ENCODE data around the gene SPOP.

DNA sequence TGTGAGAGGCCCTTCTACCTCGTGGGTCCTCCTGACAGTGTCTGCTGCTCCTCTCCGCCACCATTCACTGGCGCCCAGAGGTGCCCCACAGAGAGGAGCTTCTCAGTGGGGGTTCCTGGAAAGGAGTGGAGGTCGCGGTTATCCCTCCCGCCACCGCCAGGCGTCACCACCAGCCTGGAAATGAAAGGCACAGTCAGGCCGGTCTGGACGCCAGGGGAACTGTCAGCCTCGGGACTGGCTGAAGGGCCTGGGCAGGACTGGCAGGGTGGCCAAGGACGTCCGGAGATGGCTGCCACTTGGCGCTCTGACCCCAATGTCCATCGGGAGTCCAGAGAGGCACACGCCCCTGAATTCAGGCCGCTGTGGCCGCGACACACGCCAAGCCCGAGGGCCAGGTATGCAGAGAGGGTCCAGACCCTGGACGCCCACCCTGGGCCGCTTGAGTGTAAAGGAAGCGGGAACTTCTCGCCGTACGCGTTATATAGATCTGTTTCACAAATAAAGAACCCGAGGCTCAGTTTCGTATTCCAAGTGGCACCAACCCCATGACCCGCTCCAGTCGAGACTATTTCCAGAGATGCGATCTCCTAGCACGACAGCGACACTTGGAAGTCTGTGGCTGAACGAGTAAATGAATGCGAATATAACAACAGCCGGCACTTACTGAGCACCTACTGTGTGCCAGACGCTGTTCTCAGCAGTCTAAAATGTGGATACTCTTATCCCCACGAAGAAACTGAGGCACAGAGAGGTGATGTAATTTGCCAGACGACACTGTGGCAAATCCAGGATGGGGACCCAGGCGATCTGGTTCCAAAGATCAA lies 109.8 kb downstream of the SPOP start:
- TF ChIP-seq MYNN (tag by site-specific recombination; IDR thresholded peaks at IDR 0.05; ENCODE audit: borderline replicate concordance) (no peak), CTCF (tag by site-specific recombination; IDR thresholded peaks at IDR 0.05) (peak; percentile 97), ZNF311 (tag by site-specific recombination; IDR thresholded peaks at IDR 0.05; ENCODE audit: borderline replicate concordance) (no peak), ZBTB21 (tag by site-specific recombination; IDR thresholded peaks at IDR 0.05) (no peak), BCL11B (tag by site-specific recombination; IDR thresholded peaks at IDR 0.05; ENCODE audit: low read depth) (peak; percentile 73), ZNF146 (tag by site-specific recombination; IDR thresholded peaks at IDR 0.05) (no peak)
- TF ChIP-seq, protein P1, sequence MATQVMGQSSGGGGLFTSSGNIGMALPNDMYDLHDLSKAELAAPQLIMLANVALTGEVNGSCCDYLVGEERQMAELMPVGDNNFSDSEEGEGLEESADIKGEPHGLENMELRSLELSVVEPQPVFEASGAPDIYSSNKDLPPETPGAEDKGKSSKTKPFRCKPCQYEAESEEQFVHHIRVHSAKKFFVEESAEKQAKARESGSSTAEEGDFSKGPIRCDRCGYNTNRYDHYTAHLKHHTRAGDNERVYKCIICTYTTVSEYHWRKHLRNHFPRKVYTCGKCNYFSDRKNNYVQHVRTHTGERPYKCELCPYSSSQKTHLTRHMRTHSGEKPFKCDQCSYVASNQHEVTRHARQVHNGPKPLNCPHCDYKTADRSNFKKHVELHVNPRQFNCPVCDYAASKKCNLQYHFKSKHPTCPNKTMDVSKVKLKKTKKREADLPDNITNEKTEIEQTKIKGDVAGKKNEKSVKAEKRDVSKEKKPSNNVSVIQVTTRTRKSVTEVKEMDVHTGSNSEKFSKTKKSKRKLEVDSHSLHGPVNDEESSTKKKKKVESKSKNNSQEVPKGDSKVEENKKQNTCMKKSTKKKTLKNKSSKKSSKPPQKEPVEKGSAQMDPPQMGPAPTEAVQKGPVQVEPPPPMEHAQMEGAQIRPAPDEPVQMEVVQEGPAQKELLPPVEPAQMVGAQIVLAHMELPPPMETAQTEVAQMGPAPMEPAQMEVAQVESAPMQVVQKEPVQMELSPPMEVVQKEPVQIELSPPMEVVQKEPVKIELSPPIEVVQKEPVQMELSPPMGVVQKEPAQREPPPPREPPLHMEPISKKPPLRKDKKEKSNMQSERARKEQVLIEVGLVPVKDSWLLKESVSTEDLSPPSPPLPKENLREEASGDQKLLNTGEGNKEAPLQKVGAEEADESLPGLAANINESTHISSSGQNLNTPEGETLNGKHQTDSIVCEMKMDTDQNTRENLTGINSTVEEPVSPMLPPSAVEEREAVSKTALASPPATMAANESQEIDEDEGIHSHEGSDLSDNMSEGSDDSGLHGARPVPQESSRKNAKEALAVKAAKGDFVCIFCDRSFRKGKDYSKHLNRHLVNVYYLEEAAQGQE (tag by site-specific recombination; IDR thresholded peaks at IDR 0.05): no peak
- TF ChIP-seq, protein P2, sequence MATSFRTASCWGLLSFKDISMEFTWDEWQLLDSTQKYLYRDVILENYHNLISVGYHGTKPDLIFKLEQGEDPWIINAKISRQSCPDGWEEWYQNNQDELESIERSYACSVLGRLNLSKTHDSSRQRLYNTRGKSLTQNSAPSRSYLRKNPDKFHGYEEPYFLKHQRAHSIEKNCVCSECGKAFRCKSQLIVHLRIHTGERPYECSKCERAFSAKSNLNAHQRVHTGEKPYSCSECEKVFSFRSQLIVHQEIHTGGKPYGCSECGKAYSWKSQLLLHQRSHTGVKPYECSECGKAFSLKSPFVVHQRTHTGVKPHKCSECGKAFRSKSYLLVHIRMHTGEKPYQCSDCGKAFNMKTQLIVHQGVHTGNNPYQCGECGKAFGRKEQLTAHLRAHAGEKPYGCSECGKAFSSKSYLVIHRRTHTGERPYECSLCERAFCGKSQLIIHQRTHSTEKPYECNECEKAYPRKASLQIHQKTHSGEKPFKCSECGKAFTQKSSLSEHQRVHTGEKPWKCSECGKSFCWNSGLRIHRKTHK (tag by site-specific recombination; IDR thresholded peaks at IDR 0.05): no peak
